KG1 (cell line): ENCODE data around the gene SENP7.
"Not testable (repeated sequence)": the region's sequence is repeated elsewhere in the genome, so short reads cannot be mapped to it uniquely, and the experiment has no call there.

Experiments
- DNase-seq: peaks from one replicate; lab custom pipeline; 2025; lab: John Stamatoyannopoulos, UW

The SENP7 gene

GRCh38 chr3:101512646-101513418 lies at the start of gene SENP7:
Gene SENP7 (minus strand): TSS chr3:101513212. CDS start chr3:101513130, 82 bp downstream.
- DNase-seq, result peak; percentile 76

- peak; percentile 96 for DNase-seq
Observed at GRCh38 chr3:101561630-101562328, 48.8 kb upstream of the SENP7 start, which contains the start of gene TRMT10C. Gene TRMT10C (plus strand): TSS chr3:101561868. CDS start chr3:101564782, 2,914 bp downstream.

- no peak for DNase-seq
Observed at GRCh38 chr3:101556064-101556463, 43.1 kb upstream of the SENP7 start.

GRCh38 chr3:101553381-101553780 lies 40.4 kb upstream of the SENP7 start:
- not testable (repeated sequence) for DNase-seq

GRCh38 chr3:101551359-101552081 lies 38.5 kb upstream of the SENP7 start:
- DNase-seq, result not testable (repeated sequence)

- no peak for DNase-seq
Observed at GRCh38 chr3:101549473-101549872, 36.5 kb upstream of the SENP7 start.

- no peak for DNase-seq
Observed at GRCh38 chr3:101548527-101549105, 35.6 kb upstream of the SENP7 start.

GRCh38 chr3:101544161-101544850 lies 31.3 kb upstream of the SENP7 start:
- DNase-seq, result no peak

GRCh38 chr3:101542957-101543356 lies 29.9 kb upstream of the SENP7 start:
- DNase-seq, result no peak

GRCh38 chr3:101536955-101537354 lies 23.9 kb upstream of the SENP7 start:
- not testable (repeated sequence) for DNase-seq

GRCh38 chr3:101536266-101536665 lies 23.3 kb upstream of the SENP7 start:
- no peak for DNase-seq

- no peak for DNase-seq
Observed at GRCh38 chr3:101535221-101535620, 22.2 kb upstream of the SENP7 start.

- no peak for DNase-seq
Observed at GRCh38 chr3:101533603-101533968, 20.6 kb upstream of the SENP7 start.

GRCh38 chr3:101532783-101533602 lies 20.0 kb upstream of the SENP7 start:
- no peak for DNase-seq

- DNase-seq, result no peak
Observed at GRCh38 chr3:101531473-101532086, 18.6 kb upstream of the SENP7 start.

- DNase-seq, result no peak
Observed at GRCh38 chr3:101530686-101531047, 17.7 kb upstream of the SENP7 start.

- no peak for DNase-seq
Observed at GRCh38 chr3:101529816-101530685, 17.0 kb upstream of the SENP7 start.

- no peak for DNase-seq
Observed at GRCh38 chr3:101527906-101528305, 14.9 kb upstream of the SENP7 start.

- DNase-seq, result no peak
Observed at GRCh38 chr3:101527441-101527840, 14.4 kb upstream of the SENP7 start.
